Measurements from ENCODE around the gene TACR1. TPM values are rescaled to one million over a fixed set of nuclear protein-coding genes. Genes with fewer than 3 reads are reported as not detected.
"Not testable (repeated sequence)": the region's sequence is repeated elsewhere in the genome, so short reads cannot be mapped to it uniquely, and the experiment has no call there.

The TACR1 gene
- polyA plus RNA-seq, 1 of the 3 experiments (the other 2 are of a cell fraction), result under 0.01 TPM

GRCh38 chr2:75157435-75157834, 41.9 kb downstream of the TACR1 start:
- H3K4me1 ChIP-seq (ENCODE audit: control insufficient read depth in 1 of 2, insufficient read depth in 2 of 2, low read depth in 1 of 2, low read length in 1 of 2), result peaks cover 0 to 11% of the 10 kb centered on the region in 2 experiments; a peak in 2 of 4 replicates
- no peaks in the 10 kb centered on the region for H4K20me1 ChIP-seq (ENCODE audit: insufficient read depth)
- H3K4me3 ChIP-seq (ENCODE audit: low read depth in 2 of 2, low read length in 1 of 2), result no peak overlapping the region
- TF ChIP-seq FOXM1 (IDR thresholded peaks at IDR 0.05; ENCODE audit: low read depth) (no peak), CTCF (IDR thresholded peaks at IDR 0.05) (peak; percentile 41; the same call in 1 of the 2 replicates), RAD21 (IDR thresholded peaks at IDR 0.05; ENCODE audit: low read length) (peak; percentile 40), EP300 (IDR thresholded peaks at IDR 0.05; ENCODE audit: borderline replicate concordance in 1 of 2, low read depth in 1 of 2, low read length in 1 of 2) (no peak)
- H3K9ac ChIP-seq, result no peak overlapping the region
- POLR2A ChIA-PET, result interaction anchor here (0.6 kb wide), 1 partner anchor 43 kb away, joined by 3 read pairs; no protein-coding TSS in a partner anchor
- H3K27me3 ChIP-seq (ENCODE audit: insufficient read depth), result no peaks in the 10 kb centered on the region
- H2AFZ ChIP-seq (ENCODE audit: low read depth), result no peak overlapping the region
- H3K9me2 ChIP-seq, result no peaks in the 10 kb centered on the region
- H3F3A ChIP-seq (replicated peaks; ENCODE audit: insufficient read depth), result no peaks in the 10 kb centered on the region
- no peaks in the 10 kb centered on the region for H3K9me3 ChIP-seq
- no peaks in the 10 kb centered on the region for H3K79me2 ChIP-seq (ENCODE audit: insufficient read depth)
- H3K27ac ChIP-seq (ENCODE audit: low read depth in 2 of 2, low read length in 1 of 2), result no peak overlapping the region
- H3K36me3 ChIP-seq (replicated peaks in 1 of 2; ENCODE audit: control insufficient read depth in 1 of 2, insufficient read depth in 2 of 2, low read length in 1 of 2), result no peaks in the 10 kb centered on the region
- DNase-seq, result peak; percentile 35
- H3K4me2 ChIP-seq, result no peak overlapping the region
- CTCF ChIA-PET, result interaction anchor here (0.9 to 2.1 kb wide), 3 partner anchors 10 to 239 kb away, joined by 3 to 5 read pairs (median 4); no protein-coding TSS in a partner anchor

GRCh38 chr2:75155115-75155514, 44.2 kb downstream of the TACR1 start:
- Histone ChIP-seq H3K9ac (no peak overlapping the region), H3K36me3 (replicated peaks in 1 of 2; ENCODE audit: control insufficient read depth in 1 of 2, insufficient read depth in 2 of 2, low read length in 1 of 2) (no peaks in the 10 kb centered on the region), H3K4me1 (ENCODE audit: control insufficient read depth in 1 of 2, insufficient read depth in 2 of 2, low read depth in 1 of 2, low read length in 1 of 2) (peaks cover 0 to 11% of the 10 kb centered on the region in 2 experiments; a peak in 1 of 4 replicates), H3K79me2 (ENCODE audit: insufficient read depth) (no peaks in the 10 kb centered on the region), H3K9me2 (no peaks in the 10 kb centered on the region), H3K4me3 (ENCODE audit: low read depth in 2 of 2, low read length in 1 of 2) (no peak overlapping the region), H3F3A (replicated peaks; ENCODE audit: insufficient read depth) (no peaks in the 10 kb centered on the region), H2AFZ (ENCODE audit: low read depth) (no peak overlapping the region), H3K27ac (ENCODE audit: low read depth in 2 of 2, low read length in 1 of 2) (no peak overlapping the region), H3K27me3 (ENCODE audit: insufficient read depth) (no peaks in the 10 kb centered on the region), H3K9me3 (no peaks in the 10 kb centered on the region), H3K4me2 (no peak overlapping the region), H4K20me1 (ENCODE audit: insufficient read depth) (no peaks in the 10 kb centered on the region)
- ChIA-PET POLR2A (no interaction called here), CTCF (interaction anchor here (0.6 to 0.9 kb wide), 3 partner anchors 19 to 307 kb away, joined by 3 read pairs; no protein-coding TSS in a partner anchor)
- peak; percentile 68 for DNase-seq
- 14% methylated on average over 3 of the region's 3 CpGs for WGBS (ENCODE audit: low lambda C conversion rate)
- TF ChIP-seq TCF12 (IDR thresholded peaks at IDR 0.05) (peak; percentile 64), MXI1 (IDR thresholded peaks at IDR 0.05; ENCODE audit: low read depth, low read length) (no peak)

GRCh38 chr2:75153221-75153620, 46.1 kb downstream of the TACR1 start:
- H3K27me3 ChIP-seq (ENCODE audit: insufficient read depth), result no peaks in the 10 kb centered on the region
- POLR2A ChIA-PET, result interaction anchor here (0.6 kb wide), 1 partner anchor 18 kb away, joined by 3 read pairs; no protein-coding TSS in a partner anchor
- no peaks in the 10 kb centered on the region for H3F3A ChIP-seq (replicated peaks; ENCODE audit: insufficient read depth)
- H3K27ac ChIP-seq (ENCODE audit: low read depth in 2 of 2, low read length in 1 of 2), result no peak overlapping the region
- H2AFZ ChIP-seq (ENCODE audit: low read depth), result no peak overlapping the region
- no peak for TF ChIP-seq TAF1 (IDR thresholded peaks at IDR 0.05; ENCODE audit: borderline replicate concordance, low read depth, low read length)
- no peak for TF ChIP-seq PBX3 (IDR thresholded peaks at IDR 0.05)
- TF ChIP-seq FOXJ3 (CRISPR knock-in tag; IDR thresholded peaks at IDR 0.05), result no peak
- no peak for TF ChIP-seq SIN3A (IDR thresholded peaks at IDR 0.05; ENCODE audit: borderline replicate concordance, low read depth, low read length)
- no peak for TF ChIP-seq RXRA (IDR thresholded peaks at IDR 0.05; ENCODE audit: borderline replicate concordance, low read depth)
- no peak for TF ChIP-seq RFX5 (IDR thresholded peaks at IDR 0.05; ENCODE audit: low read length)
- no peaks in the 10 kb centered on the region for H3K79me2 ChIP-seq (ENCODE audit: insufficient read depth)
- WGBS (ENCODE audit: low lambda C conversion rate), result 50% methylated on average over 1 of the region's 1 CpG
- peaks cover 0 to 8% of the 10 kb centered on the region in 2 experiments; a peak in 1 of 4 replicates for H3K4me1 ChIP-seq (ENCODE audit: control insufficient read depth in 1 of 2, insufficient read depth in 2 of 2, low read depth in 1 of 2, low read length in 1 of 2)
- no peaks in the 10 kb centered on the region for H3K9me3 ChIP-seq
- H3K4me2 ChIP-seq, result no peak overlapping the region
- no peaks in the 10 kb centered on the region for H4K20me1 ChIP-seq (ENCODE audit: insufficient read depth)
- H3K9me2 ChIP-seq, result no peaks in the 10 kb centered on the region
- DNase-seq, result no peak
- no peaks in the 10 kb centered on the region for H3K36me3 ChIP-seq (replicated peaks in 1 of 2; ENCODE audit: control insufficient read depth in 1 of 2, insufficient read depth in 2 of 2, low read length in 1 of 2)
- no peak overlapping the region for H3K9ac ChIP-seq
- CTCF ChIA-PET, result interaction anchor here (0.7 kb wide), 1 partner anchor 25 kb away, joined by 3 read pairs; no protein-coding TSS in a partner anchor
- no peak overlapping the region for H3K4me3 ChIP-seq (ENCODE audit: low read depth in 2 of 2, low read length in 1 of 2)

GRCh38 chr2:75152243-75152642, 47.1 kb downstream of the TACR1 start:
- H3K4me3 ChIP-seq (ENCODE audit: low read depth in 2 of 2, low read length in 1 of 2); H3K27ac ChIP-seq (ENCODE audit: low read depth in 2 of 2, low read length in 1 of 2); H3K9ac ChIP-seq; H3K4me2 ChIP-seq; H3K9me2 ChIP-seq; H3K36me3 ChIP-seq (replicated peaks in 1 of 2; ENCODE audit: control insufficient read depth in 1 of 2, insufficient read depth in 2 of 2, low read length in 1 of 2); CTCF ChIA-PET; H3K4me1 ChIP-seq (ENCODE audit: control insufficient read depth in 1 of 2, insufficient read depth in 2 of 2, low read depth in 1 of 2, low read length in 1 of 2); H3F3A ChIP-seq (replicated peaks; ENCODE audit: insufficient read depth); H3K79me2 ChIP-seq (ENCODE audit: insufficient read depth); H2AFZ ChIP-seq (ENCODE audit: low read depth); H3K27me3 ChIP-seq (ENCODE audit: insufficient read depth); POLR2A ChIA-PET; H4K20me1 ChIP-seq (ENCODE audit: insufficient read depth); H3K9me3 ChIP-seq; DNase-seq: not testable (repeated sequence)
- WGBS (ENCODE audit: low lambda C conversion rate), result 53% methylated on average over 3 of the region's 3 CpGs
